Measurements from ENCODE around the gene STMN1.

Gene STMN1

GRCh38 chr1:25871086-25871703 lies 35.0 kb downstream of the STMN1 start:
- no peak for DNase-seq (ENCODE audit: low read depth in 2 of 2)

- no peak for DNase-seq (ENCODE audit: low read depth in 2 of 2)
Observed at GRCh38 chr1:25870614-25871013, 35.6 kb downstream of the STMN1 start.

- no peak for DNase-seq (ENCODE audit: low read depth in 2 of 2)
Observed at GRCh38 chr1:25869909-25870606, 36.2 kb downstream of the STMN1 start.

GRCh38 chr1:25867210-25867991 lies 38.8 kb downstream of the STMN1 start:
- no peak for DNase-seq (ENCODE audit: low read depth in 2 of 2)

- DNase-seq (ENCODE audit: low read depth in 2 of 2) = no peak
Observed at GRCh38 chr1:25866288-25866687, 39.9 kb downstream of the STMN1 start.

- DNase-seq (ENCODE audit: low read depth in 2 of 2) = no peak
Observed at GRCh38 chr1:25864434-25864833, 41.8 kb downstream of the STMN1 start.

GRCh38 chr1:25863486-25864262 lies 42.5 kb downstream of the STMN1 start:
- no peak for DNase-seq (ENCODE audit: low read depth in 2 of 2)

- DNase-seq (ENCODE audit: low read depth in 2 of 2) = no peak
Observed at GRCh38 chr1:25862785-25863485, 43.3 kb downstream of the STMN1 start.

- no peak for DNase-seq (ENCODE audit: low read depth in 2 of 2)
Observed at GRCh38 chr1:25861316-25862286, 44.6 kb downstream of the STMN1 start.

- DNase-seq (ENCODE audit: low read depth in 2 of 2) = peak; percentile 91 to 93
Observed at GRCh38 chr1:25858906-25859789, 47.1 kb downstream of the STMN1 start, which contains the start of gene AUNIP. Gene AUNIP, minus strand, starts transcription at chr1:25859457. Its CDS starts 100 bp downstream, at chr1:25859357.

- no peak for DNase-seq (ENCODE audit: low read depth in 2 of 2)
Observed at GRCh38 chr1:25858494-25858893, 47.7 kb downstream of the STMN1 start.

GRCh38 chr1:25856856-25857255 lies 49.4 kb downstream of the STMN1 start:
- DNase-seq (ENCODE audit: low read depth in 2 of 2) = no peak

- DNase-seq (ENCODE audit: low read depth in 2 of 2) = no peak
Observed at GRCh38 chr1:25854554-25854953, 51.7 kb downstream of the STMN1 start.

All from stimulated activated CD4-positive, alpha-beta T cell treated with anti-CD3 and anti-CD28 coated beads, Interleukin-1b, Interleukin-23, amount 100 ng/mL, for 4 hours (primary cell).